ENCODE data around the gene ACAD9. TPM values are rescaled to one million over a fixed set of nuclear protein-coding genes. Genes with fewer than 3 reads are reported as not detected.

Gene ACAD9
- total RNA-seq, 1 donor from 2014 or later = 32.4 TPM

GRCh38 chr3:128933922-128934253, 54.5 kb downstream of the ACAD9 start:
- no peak for TF ChIP-seq EZH2 (IDR thresholded peaks at IDR 0.05; ENCODE audit: insufficient read depth, low read length)
- no peak for TF ChIP-seq CTCF (IDR thresholded peaks at IDR 0.05; ENCODE audit: insufficient read depth, low read depth, low read length)
- no peaks in the 10 kb centered on the region for H3K36me3 ChIP-seq (ENCODE audit: insufficient read depth, low read length)
- Mint-ChIP-seq H3K4me1 (ENCODE audit: low read depth, unreplicated experiment) (no peaks in the 10 kb centered on the region), H3K27me3 (ENCODE audit: low read depth, unreplicated experiment) (peaks cover 26% of the 10 kb centered on the region), H3K27ac (ENCODE audit: unreplicated experiment) (no peak overlapping the region), H3K36me3 (ENCODE audit: low read depth, unreplicated experiment) (peaks cover 2% of the 10 kb centered on the region), H3K9me3 (ENCODE audit: unreplicated experiment) (no peaks in the 10 kb centered on the region), H3K4me3 (ENCODE audit: unreplicated experiment) (no peak overlapping the region)
- no peak overlapping the region for H3K4me3 ChIP-seq (ENCODE audit: insufficient read depth, low read depth, low read length)
- no peak overlapping the region for H3K27ac ChIP-seq (ENCODE audit: low read depth, low read length)
- DNase-seq (ENCODE audit: low read depth) (no peak), FAIRE-seq (no peak)
- H2AFZ ChIP-seq (ENCODE audit: low read depth, low read length) = no peak overlapping the region
- no peak overlapping the region for H3K4me2 ChIP-seq (ENCODE audit: low read length)
- H3K4me1 ChIP-seq (ENCODE audit: insufficient read depth, low read length) = no peaks in the 10 kb centered on the region
- H3K9me3 ChIP-seq (ENCODE audit: insufficient read depth, low read depth, low read length) = no peaks in the 10 kb centered on the region
- H3K27me3 ChIP-seq (ENCODE audit: insufficient read depth, low read length) = peaks cover 8% of the 10 kb centered on the region
- H4K20me1 ChIP-seq (ENCODE audit: insufficient read depth, low read length) = no peaks in the 10 kb centered on the region
- no peak overlapping the region for H3K9ac ChIP-seq (ENCODE audit: low read length)
- no peaks in the 10 kb centered on the region for H3K79me2 ChIP-seq (ENCODE audit: insufficient read depth, low read length)

GRCh38 chr3:128935922-128936321, 56.5 kb downstream of the ACAD9 start:
- Mint-ChIP-seq H3K27ac (ENCODE audit: unreplicated experiment) (no peak overlapping the region), H3K9me3 (ENCODE audit: unreplicated experiment) (no peaks in the 10 kb centered on the region), H3K4me3 (ENCODE audit: unreplicated experiment) (no peak overlapping the region), H3K36me3 (ENCODE audit: low read depth, unreplicated experiment) (peaks cover 2% of the 10 kb centered on the region), H3K27me3 (ENCODE audit: low read depth, unreplicated experiment) (peaks cover 26% of the 10 kb centered on the region), H3K4me1 (ENCODE audit: low read depth, unreplicated experiment) (no peaks in the 10 kb centered on the region)
- Histone ChIP-seq H3K27ac (ENCODE audit: low read depth, low read length) (no peak overlapping the region), H3K4me1 (ENCODE audit: insufficient read depth, low read length) (no peaks in the 10 kb centered on the region), H3K36me3 (ENCODE audit: insufficient read depth, low read length) (no peaks in the 10 kb centered on the region), H3K79me2 (ENCODE audit: insufficient read depth, low read length) (no peaks in the 10 kb centered on the region), H4K20me1 (ENCODE audit: insufficient read depth, low read length) (no peaks in the 10 kb centered on the region), H3K9ac (ENCODE audit: low read length) (no peak overlapping the region), H3K4me2 (ENCODE audit: low read length) (no peak overlapping the region), H3K9me3 (ENCODE audit: insufficient read depth, low read depth, low read length) (no peaks in the 10 kb centered on the region), H3K4me3 (ENCODE audit: insufficient read depth, low read depth, low read length) (no peak overlapping the region), H3K27me3 (ENCODE audit: insufficient read depth, low read length) (peaks cover 12% of the 10 kb centered on the region), H2AFZ (ENCODE audit: low read depth, low read length) (no peak overlapping the region)
- no peak for FAIRE-seq
- DNase-seq (ENCODE audit: low read depth) = no peak
- TF ChIP-seq EZH2 (IDR thresholded peaks at IDR 0.05; ENCODE audit: insufficient read depth, low read length) (no peak), CTCF (IDR thresholded peaks at IDR 0.05; ENCODE audit: insufficient read depth, low read depth, low read length) (no peak)

- no peak overlapping the region for H3K27ac Mint-ChIP-seq (ENCODE audit: unreplicated experiment)
Measured at GRCh38 chr3:128936341-128936740, 56.9 kb downstream of the ACAD9 start.

More at GRCh38 chr3:128936341-128936740, 56.9 kb downstream of the ACAD9 start:
- Mint-ChIP-seq H3K27me3 (ENCODE audit: low read depth, unreplicated experiment) (peaks cover 26% of the 10 kb centered on the region), H3K36me3 (ENCODE audit: low read depth, unreplicated experiment) (peaks cover 2% of the 10 kb centered on the region), H3K9me3 (ENCODE audit: unreplicated experiment) (no peaks in the 10 kb centered on the region), H3K4me3 (ENCODE audit: unreplicated experiment) (no peak overlapping the region), H3K4me1 (ENCODE audit: low read depth, unreplicated experiment) (no peaks in the 10 kb centered on the region)
- H3K4me1 ChIP-seq (ENCODE audit: insufficient read depth, low read length) = no peaks in the 10 kb centered on the region
- H3K9ac ChIP-seq (ENCODE audit: low read length) = no peak overlapping the region
- H3K27ac ChIP-seq (ENCODE audit: low read depth, low read length) = no peak overlapping the region
- H3K36me3 ChIP-seq (ENCODE audit: insufficient read depth, low read length) = no peaks in the 10 kb centered on the region
- H3K27me3 ChIP-seq (ENCODE audit: insufficient read depth, low read length) = peaks cover 12% of the 10 kb centered on the region
- no peaks in the 10 kb centered on the region for H4K20me1 ChIP-seq (ENCODE audit: insufficient read depth, low read length)
- H2AFZ ChIP-seq (ENCODE audit: low read depth, low read length) = no peak overlapping the region
- DNase-seq (ENCODE audit: low read depth) = no peak
- H3K9me3 ChIP-seq (ENCODE audit: insufficient read depth, low read depth, low read length) = no peaks in the 10 kb centered on the region
- H3K4me3 ChIP-seq (ENCODE audit: insufficient read depth, low read depth, low read length) = no peak overlapping the region
- TF ChIP-seq EZH2 (IDR thresholded peaks at IDR 0.05; ENCODE audit: insufficient read depth, low read length) (no peak), CTCF (IDR thresholded peaks at IDR 0.05; ENCODE audit: insufficient read depth, low read depth, low read length) (no peak)
- no peaks in the 10 kb centered on the region for H3K79me2 ChIP-seq (ENCODE audit: insufficient read depth, low read length)
- FAIRE-seq = no peak
- no peak overlapping the region for H3K4me2 ChIP-seq (ENCODE audit: low read length)
